ENCODE results near the gene TMEM161B.
"Not testable (repeated sequence)": the region's sequence is repeated elsewhere in the genome, so short reads cannot be mapped to it uniquely, and the experiment has no call there.

Gene TMEM161B

GRCh38 chr5:88183255-88183654 is 85.4 kb downstream of the TMEM161B start:
- no peak for DNase-seq (ENCODE audit: low read depth in 2 of 2)

GRCh38 chr5:88177486-88177885 is 91.2 kb downstream of the TMEM161B start:
- DNase-seq (ENCODE audit: low read depth in 2 of 2) = not testable (repeated sequence)

- DNase-seq (ENCODE audit: low read depth in 2 of 2) = no peak
Observed at GRCh38 chr5:88172847-88173758, 95.5 kb downstream of the TMEM161B start.

GRCh38 chr5:88159591-88159990 is 109.1 kb downstream of the TMEM161B start:
- no peak for DNase-seq (ENCODE audit: low read depth in 2 of 2)

GRCh38 chr5:88158056-88158455 is 110.6 kb downstream of the TMEM161B start:
- no peak for DNase-seq (ENCODE audit: low read depth in 2 of 2)

- no peak for DNase-seq (ENCODE audit: low read depth in 2 of 2)
Observed at GRCh38 chr5:88154891-88155290, 113.8 kb downstream of the TMEM161B start.

- no peak for DNase-seq (ENCODE audit: low read depth in 2 of 2)
Observed at GRCh38 chr5:88150747-88151146, 117.9 kb downstream of the TMEM161B start.

GRCh38 chr5:88145611-88146467 is 122.8 kb downstream of the TMEM161B start:
- DNase-seq (ENCODE audit: low read depth in 2 of 2) = no peak

GRCh38 chr5:88145221-88145610 is 123.4 kb downstream of the TMEM161B start:
- DNase-seq (ENCODE audit: low read depth in 2 of 2) = no peak
